GM12878 (cell line): ENCODE data around the gene PIGL. TPM values are rescaled to one million over a fixed set of nuclear protein-coding genes. Genes with fewer than 3 reads are reported as not detected.

Experiments used
- ASH2L ChIP-seq: fragments of 300-600, 200-600 bp; sonication (generic); IDR thresholded peaks from 2 replicates; pipeline ENCODE4 v1.6.1; 2017; ENCODE audit warnings: low read depth, mild to moderate bottlenecking, borderline replicate concordance
- ATF2 ChIP-seq: IDR thresholded peaks from 2 replicates; pipeline ENCODE4 v1.6.1; 2012; ENCODE audit warnings: low read length, inconsistent platforms
- BRCA1 ChIP-seq: IDR thresholded peaks from 2 replicates; pipeline ENCODE4 v1.6.1; 2011; ENCODE audit warnings: low read depth, low read length, improper control_type of control experiment
- CBFB ChIP-seq: IDR thresholded peaks from 2 replicates; pipeline ENCODE4 v1.6.1; 2016; ENCODE audit warnings: antibody characterized with exemption, low read depth
- CHD2 ChIP-seq: IDR thresholded peaks from 2 replicates; pipeline ENCODE4 v1.6.1; 2011; ENCODE audit warnings: low read depth, low read length, improper control_type of control experiment, borderline replicate concordance
- CHD4 ChIP-seq: fragments of 200-600 bp; sonication (generic); IDR thresholded peaks from 2 replicates; pipeline ENCODE4 v1.6.1; 2016; ENCODE audit warnings: mild to moderate bottlenecking
- CREB1 ChIP-seq: IDR thresholded peaks from 2 replicates; pipeline ENCODE4 v1.6.1; 2012; ENCODE audit warnings: low read depth, mild to moderate bottlenecking, inconsistent platforms
- DPF2 ChIP-seq: fragments of 450-650 bp; IDR thresholded peaks from 2 replicates; pipeline ENCODE4 v1.6.1; 2017; ENCODE audit warnings: mild to moderate bottlenecking
- E2F8 ChIP-seq: fragments of 450-650 bp; IDR thresholded peaks from 2 replicates; pipeline ENCODE4 v1.6.1; 2018; ENCODE audit warnings: mild to moderate bottlenecking, low read depth, moderate library complexity; ENCODE audit not compliant: partially characterized antibody
- GATAD2B ChIP-seq: fragments of 450-650 bp; conservative IDR thresholded peaks from 2 replicates; pipeline ENCODE4 v1.6.1; 2017; ENCODE audit warnings: low read depth, mild to moderate bottlenecking, moderate library complexity
- IKZF2 ChIP-seq, 2 experiments: fragments of 450-650 bp; IDR thresholded peaks; 2 replicates each; pipeline ENCODE4 v1.6.1; 2017; ENCODE audit warnings: mild to moderate bottlenecking in 2 of 2, moderate library complexity in 2 of 2
- IRF4 ChIP-seq: IDR thresholded peaks from 2 replicates; pipeline ENCODE4 v1.6.1; 2011; ENCODE audit warnings: low read depth, low read length
- LARP7 ChIP-seq: fragments of 450-650 bp; IDR thresholded peaks from 2 replicates; pipeline ENCODE4 v1.6.1; 2017; ENCODE audit warnings: mild to moderate bottlenecking
- MXI1 ChIP-seq: fragments of 150-350 bp; IDR thresholded peaks from 2 replicates; pipeline ENCODE4 v1.6.1; 2011; ENCODE audit warnings: low read depth, mild to moderate bottlenecking, inconsistent platforms, low read length, improper control_type of control experiment
- NFYA ChIP-seq: IDR thresholded peaks from 2 replicates; pipeline ENCODE4 v1.6.1; 2011; ENCODE audit warnings: low read depth, mild to moderate bottlenecking, low read length, improper control_type of control experiment, borderline replicate concordance
- NKRF ChIP-seq: fragments of 450-650 bp; conservative IDR thresholded peaks from 2 replicates; pipeline ENCODE4 v1.6.1; 2017; ENCODE audit warnings: mild to moderate bottlenecking, moderate library complexity
- NR2F1 ChIP-seq: fragments of 450-650 bp; conservative IDR thresholded peaks from 2 replicates; pipeline ENCODE4 v1.6.1; 2017; ENCODE audit warnings: mild to moderate bottlenecking
- SKIL ChIP-seq: fragments of 450-650 bp; IDR thresholded peaks from 2 replicates; pipeline ENCODE4 v1.6.1; 2017; ENCODE audit warnings: mild to moderate bottlenecking, low read depth, inconsistent platforms; ENCODE audit not compliant: poor library complexity, severe bottlenecking
- TAF1 ChIP-seq: IDR thresholded peaks from 2 replicates; pipeline ENCODE4 v1.6.1; 2011; ENCODE audit warnings: mild to moderate bottlenecking, low read depth, low read length, borderline replicate concordance
- USF1 ChIP-seq: IDR thresholded peaks from 2 replicates; pipeline ENCODE4 v1.6.1; 2011; ENCODE audit warnings: borderline replicate concordance, low read depth, mild to moderate bottlenecking, moderate library complexity, mixed read lengths, low read length; ENCODE audit not compliant: insufficient read depth; ENCODE audit errors: extremely low read length
- ZBED1 ChIP-seq: IDR thresholded peaks from 2 replicates; pipeline ENCODE4 v1.6.1; 2016; ENCODE audit warnings: borderline replicate concordance
- ZNF217 ChIP-seq: fragments of 450-650 bp; IDR thresholded peaks from 2 replicates; pipeline ENCODE4 v1.6.1; 2017; ENCODE audit warnings: antibody characterized with exemption, mild to moderate bottlenecking
- ZNF384 ChIP-seq: IDR thresholded peaks from 2 replicates; pipeline ENCODE4 v1.6.1; 2012; ENCODE audit warnings: low read depth, mild to moderate bottlenecking, low read length, improper control_type of control experiment, borderline replicate concordance
- polyA plus RNA-seq, 11 experiments: library from polyadenylated mRNA; depleted of rRNA in 4 of 11; unstranded in 6 of 11; stranded (reverse) in 5 of 11; fragments of >200 nt; fragmentation: Nextera tagmentation in 4 of 11; fragmentation: Illumina TruSeq in 1 of 11; extraction: Ambion mirVana in 4 of 11; extraction: Trizol in 1 of 11; gene quantifications; 1 replicate in 1 of 11; 2 replicates in 10 of 11; pipeline versions ENCODE4 v1.2.1 to v1.2.3, GENCODE V29; 2011 to 2016; ENCODE audit warnings: inconsistent platforms in 2 of 11, missing spikeins in 2 of 11, low read depth in 1 of 11
- total RNA-seq, 4 experiments: library from RNA; depleted of rRNA in 3 of 4; stranded (reverse); fragments of >200 nt in 3 of 4; fragmentation: Illumina TruSeq in 1 of 4; extraction: Trizol in 1 of 4; gene quantifications; 2 replicates each; pipeline versions ENCODE4 v1.2.1 to v1.2.3, GENCODE V29; 2013 to 2021

PIGL gene
- total and polyA plus RNA-seq, 10 of the 15 experiments (the other 5 are each of a cell fraction or from before 2014, with no cell fraction given), result 25.9 to 52.5 (median 30.2) TPM

- TF ChIP-seq SKIL (peak; percentile 48), GATAD2B (no peak), E2F8 (no peak), ZNF384 (no peak; the same call in 1 of the 2 replicates), ZNF217 (peak; percentile 38; the same call in 1 of the 2 replicates), IKZF2 (IDR thresholded peaks at IDR 0.05) (peak; percentile 93 to 96), LARP7 (no peak), IRF4 (no peak; the same call in 1 of the 2 replicates), USF1 (no peak), TAF1 (peak; percentile 50), NKRF (no peak), CHD2 (peak; percentile 16; the same call in 1 of the 2 replicates), CREB1 (peak; percentile 45; the same call in 1 of the 2 replicates), BRCA1 (no peak), NFYA (no peak), MXI1 (no peak), CHD4 (no peak), NR2F1 (peak; percentile 97), DPF2 (0 out of 2 replicates have a peak, but pooled peaks have one; percentile 20), CBFB (peak; percentile 31; the same call in 1 of the 2 replicates), ZBED1 (no peak; the same call in 1 of the 2 replicates), ATF2 (peak; percentile 68; the same call in 1 of the 2 replicates), ASH2L (no peak)
Measured at GRCh38 chr17:16287563-16288027, 70.6 kb downstream of the PIGL start (continued).
